ENCODE data around the gene NOXA1. TPM values are rescaled to one million over a fixed set of nuclear protein-coding genes. Genes with fewer than 3 reads are reported as not detected.

The NOXA1 gene
- total RNA-seq, 4 donors from 2014 or later, result 19.7 to 53.9 (median 40.8) TPM

DNA sequence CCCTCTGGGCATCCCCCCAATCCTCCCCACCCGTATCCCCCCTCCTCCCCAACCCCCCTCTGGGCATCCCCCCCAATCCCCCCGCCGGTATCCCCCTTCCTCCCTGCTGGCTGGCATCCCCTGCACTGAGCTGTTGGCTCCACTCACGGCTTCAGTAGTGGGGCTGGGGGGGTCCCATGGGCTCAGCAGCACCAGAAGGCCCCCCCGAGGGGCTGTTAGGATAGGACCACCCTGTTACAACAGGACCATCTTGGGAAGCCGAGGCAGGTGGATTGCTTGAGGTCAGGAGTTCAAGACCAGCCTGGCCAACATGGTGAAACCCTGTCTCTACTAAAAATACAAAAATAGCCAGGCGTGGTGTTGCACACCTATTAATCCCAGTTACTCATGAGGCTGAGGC, 42.6 kb upstream of the NOXA1 start:
- Histone ChIP-seq H3K36me3 (no peaks in the 10 kb centered on the region), H3K27me3 (no peaks in the 10 kb centered on the region), H3K9me3 (no peaks in the 10 kb centered on the region), H3K27ac (no peak overlapping the region), H3K4me1 (no peaks in the 10 kb centered on the region), H3K4me3 (no peak overlapping the region)
- TF ChIP-seq EP300 (IDR thresholded peaks at IDR 0.05; ENCODE audit: low read depth) (no peak), POLR2A (IDR thresholded peaks at IDR 0.05) (no peak)
- DNase-seq, result no peak
- intact Hi-C loops (cut with DNase I; ENCODE audit: low total_unique reads), result loop anchor here (5.0 kb wide), 1 partner anchor 712 kb away; no protein-coding TSS in a partner anchor
- WGBS, 2 donors (ENCODE audit: low coverage in 1 of 2), result 91% methylated on average over 4 of the region's 7 CpGs; no CpG with 5 or more reads in 1 of the 2 donors
- in situ Hi-C loops (cut with MboI; ENCODE audit: low pct_ligation_motif_present in 1 of 4, low pct_unique_long_range_greater_than_20kb in 1 of 4, low sequenced_read_pairs in 3 of 4), result no loop called here

DNA sequence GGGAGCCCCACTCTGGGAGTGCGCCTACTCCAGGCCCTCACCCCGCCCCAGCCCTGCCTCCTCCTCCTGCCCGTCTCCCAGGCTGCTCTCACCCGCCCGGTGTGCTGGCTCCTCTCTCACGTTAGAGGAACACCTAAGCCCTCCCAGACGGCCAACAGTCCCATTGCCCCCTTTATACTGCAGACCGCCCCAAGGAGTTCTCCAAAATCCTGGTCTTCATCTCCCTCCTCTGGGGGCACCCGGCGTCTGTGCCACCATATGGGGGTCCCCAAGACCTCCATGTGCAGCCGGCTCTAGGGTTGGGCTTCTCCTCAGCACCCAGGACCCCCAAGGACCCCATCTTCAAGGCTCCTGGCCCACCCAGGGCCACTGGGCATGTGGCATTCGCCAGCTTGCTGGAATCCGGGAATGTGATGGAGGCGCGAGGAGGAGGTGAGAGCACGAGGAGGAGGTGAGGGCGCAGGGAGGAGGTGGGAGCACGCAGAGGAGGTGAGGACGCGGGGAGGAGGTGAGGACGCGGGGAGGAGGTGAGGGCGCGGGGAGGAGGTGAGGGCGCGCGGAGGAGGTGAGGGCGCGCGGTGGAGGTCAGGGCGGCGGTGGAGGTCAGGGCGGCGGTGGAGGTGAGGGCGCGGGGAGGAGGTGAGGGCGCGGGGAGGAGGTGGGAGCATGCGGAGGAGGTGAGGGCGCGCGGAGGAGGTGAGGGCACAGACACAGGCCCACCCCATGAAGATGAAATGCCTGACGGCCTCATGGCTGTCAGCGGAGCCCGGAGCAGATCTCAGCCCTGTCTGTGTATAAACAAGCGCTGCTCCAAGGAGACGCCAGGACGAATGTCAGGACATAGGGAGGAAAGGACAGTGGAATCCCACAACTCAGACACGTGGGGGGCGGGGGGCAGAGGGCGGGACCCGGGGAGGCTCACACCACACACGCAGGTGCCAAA, 41.4 kb upstream of the NOXA1 start:
- in situ Hi-C loops (cut with MboI; ENCODE audit: low pct_ligation_motif_present in 1 of 4, low pct_unique_long_range_greater_than_20kb in 1 of 4, low sequenced_read_pairs in 3 of 4), result no loop called here
- Histone ChIP-seq H3K9me3 (no peaks in the 10 kb centered on the region), H3K4me3 (no peak overlapping the region), H3K27ac (no peak overlapping the region), H3K27me3 (no peaks in the 10 kb centered on the region), H3K4me1 (no peaks in the 10 kb centered on the region), H3K36me3 (no peaks in the 10 kb centered on the region)
- no peak for TF ChIP-seq POLR2AphosphoS5 (IDR thresholded peaks at IDR 0.05)
- no peak for TF ChIP-seq EP300 (IDR thresholded peaks at IDR 0.05; ENCODE audit: low read depth)
- TF ChIP-seq, protein P1, sequence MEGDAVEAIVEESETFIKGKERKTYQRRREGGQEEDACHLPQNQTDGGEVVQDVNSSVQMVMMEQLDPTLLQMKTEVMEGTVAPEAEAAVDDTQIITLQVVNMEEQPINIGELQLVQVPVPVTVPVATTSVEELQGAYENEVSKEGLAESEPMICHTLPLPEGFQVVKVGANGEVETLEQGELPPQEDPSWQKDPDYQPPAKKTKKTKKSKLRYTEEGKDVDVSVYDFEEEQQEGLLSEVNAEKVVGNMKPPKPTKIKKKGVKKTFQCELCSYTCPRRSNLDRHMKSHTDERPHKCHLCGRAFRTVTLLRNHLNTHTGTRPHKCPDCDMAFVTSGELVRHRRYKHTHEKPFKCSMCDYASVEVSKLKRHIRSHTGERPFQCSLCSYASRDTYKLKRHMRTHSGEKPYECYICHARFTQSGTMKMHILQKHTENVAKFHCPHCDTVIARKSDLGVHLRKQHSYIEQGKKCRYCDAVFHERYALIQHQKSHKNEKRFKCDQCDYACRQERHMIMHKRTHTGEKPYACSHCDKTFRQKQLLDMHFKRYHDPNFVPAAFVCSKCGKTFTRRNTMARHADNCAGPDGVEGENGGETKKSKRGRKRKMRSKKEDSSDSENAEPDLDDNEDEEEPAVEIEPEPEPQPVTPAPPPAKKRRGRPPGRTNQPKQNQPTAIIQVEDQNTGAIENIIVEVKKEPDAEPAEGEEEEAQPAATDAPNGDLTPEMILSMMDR (IDR thresholded peaks at IDR 0.05), result no peak
- TF ChIP-seq POLR2A (IDR thresholded peaks at IDR 0.05), result no peak
- intact Hi-C loops (cut with DNase I; ENCODE audit: low total_unique reads), result loop anchor here (5.0 kb wide), 1 partner anchor 711 kb away; no protein-coding TSS in a partner anchor
- no peak for DNase-seq
- 91% methylated on average over 17 to 53 of the region's 53 CpGs for WGBS, 2 donors (ENCODE audit: low coverage in 1 of 2)

DNA sequence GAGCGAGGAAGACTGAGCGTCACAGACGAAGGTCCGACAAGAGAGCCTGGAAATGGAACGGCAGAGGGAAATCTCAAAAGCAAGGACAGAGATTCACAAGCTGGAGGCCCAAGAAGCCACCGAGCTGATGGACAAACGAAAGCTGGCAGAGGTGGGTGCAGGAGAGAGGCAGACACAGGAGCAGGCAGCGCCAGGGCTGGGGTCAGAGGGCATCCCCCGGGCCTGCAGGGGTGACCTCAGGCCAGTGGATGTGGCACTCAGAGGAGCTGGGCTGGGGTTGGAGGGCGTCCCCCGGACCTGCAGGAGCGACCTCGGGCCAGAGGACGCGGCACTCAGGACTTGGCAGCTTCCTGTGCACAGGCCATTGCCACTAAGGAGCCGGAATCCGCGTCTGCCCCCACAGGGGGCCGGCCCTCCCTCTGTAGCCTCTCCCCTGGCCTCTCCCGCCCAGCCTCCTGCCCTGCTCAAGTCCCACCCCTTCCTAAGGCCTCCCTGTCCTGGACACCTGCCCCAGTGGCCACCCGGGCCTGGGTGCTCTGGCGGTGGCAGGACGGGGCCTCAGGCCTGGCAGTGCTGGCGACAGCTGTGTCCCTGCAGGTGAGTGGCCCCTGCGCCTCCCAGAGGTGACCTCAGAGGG, 40.6 kb upstream of the NOXA1 start:
- 86% methylated on average over 24 of the region's 25 CpGs; no CpG with 5 or more reads in 1 of the 2 donors for WGBS, 2 donors (ENCODE audit: low coverage in 1 of 2)
- Histone ChIP-seq H3K4me3 (no peak overlapping the region), H3K27ac (no peak overlapping the region), H3K36me3 (no peaks in the 10 kb centered on the region), H3K4me1 (no peaks in the 10 kb centered on the region), H3K27me3 (no peaks in the 10 kb centered on the region), H3K9me3 (no peaks in the 10 kb centered on the region)
- TF ChIP-seq POLR2A (IDR thresholded peaks at IDR 0.05) (no peak), POLR2AphosphoS5 (IDR thresholded peaks at IDR 0.05) (no peak), EP300 (IDR thresholded peaks at IDR 0.05; ENCODE audit: low read depth) (no peak)
- TF ChIP-seq, protein P1 (IDR thresholded peaks at IDR 0.05), result no peak
- in situ Hi-C loops (cut with MboI; ENCODE audit: low pct_ligation_motif_present in 1 of 4, low pct_unique_long_range_greater_than_20kb in 1 of 4, low sequenced_read_pairs in 3 of 4), result no loop called here
- no peak for DNase-seq
- intact Hi-C loops (cut with DNase I; ENCODE audit: low total_unique reads), result loop anchor here (5.0 kb wide), 1 partner anchor 710 kb away; no protein-coding TSS in a partner anchor

DNA sequence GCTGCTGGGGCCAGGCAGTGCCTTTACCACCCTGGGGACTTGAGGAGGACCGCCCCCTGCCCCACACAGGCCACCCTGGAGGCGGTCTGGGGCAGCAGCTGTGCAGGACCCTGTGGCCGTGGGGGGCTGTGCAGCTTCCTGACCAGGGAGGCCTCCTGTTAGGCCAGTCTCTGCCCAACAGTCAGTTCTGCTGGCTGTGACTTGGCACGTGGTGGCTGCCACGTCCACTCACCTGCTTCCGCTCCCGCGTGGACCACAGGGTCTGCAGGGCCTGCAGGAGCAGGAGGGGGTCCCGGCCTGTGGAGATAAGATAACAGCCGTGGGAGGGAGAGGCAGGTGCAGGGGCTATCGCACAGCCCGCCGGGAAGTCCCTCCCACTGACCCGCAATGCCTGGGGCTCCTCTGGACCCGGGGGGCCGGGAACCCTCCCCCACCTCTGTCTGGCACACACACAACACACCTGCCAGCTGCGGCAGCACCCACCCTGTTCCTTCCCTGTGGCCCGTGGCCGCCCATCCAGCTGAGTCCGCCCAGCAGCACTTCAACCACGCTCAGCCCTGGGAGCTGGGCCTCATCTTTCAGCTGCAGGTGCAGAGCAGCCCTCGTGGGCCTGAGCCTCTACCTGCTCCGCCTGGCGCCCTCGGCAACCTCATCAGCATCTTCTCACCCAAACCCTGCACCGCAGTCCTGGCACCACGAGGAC, 40.0 kb upstream of the NOXA1 start:
- Histone ChIP-seq H3K36me3 (no peaks in the 10 kb centered on the region), H3K27me3 (no peaks in the 10 kb centered on the region), H3K4me1 (no peaks in the 10 kb centered on the region), H3K4me3 (no peak overlapping the region), H3K9me3 (no peaks in the 10 kb centered on the region), H3K27ac (no peak overlapping the region)
- no peak for DNase-seq
- in situ Hi-C loops (cut with MboI; ENCODE audit: low pct_ligation_motif_present in 1 of 4, low pct_unique_long_range_greater_than_20kb in 1 of 4, low sequenced_read_pairs in 3 of 4) (no loop called here), intact Hi-C loops (cut with DNase I; ENCODE audit: low total_unique reads) (loop anchor here (5.0 kb wide), 1 partner anchor 709 kb away; no protein-coding TSS in a partner anchor)
- 71% methylated on average over 23 of the region's 27 CpGs; no CpG with 5 or more reads in 1 of the 2 donors for WGBS, 2 donors (ENCODE audit: low coverage in 1 of 2)
- TF ChIP-seq POLR2A (IDR thresholded peaks at IDR 0.05) (no peak), POLR2AphosphoS5 (IDR thresholded peaks at IDR 0.05) (no peak), EP300 (IDR thresholded peaks at IDR 0.05; ENCODE audit: low read depth) (no peak)
- TF ChIP-seq, protein P1 (IDR thresholded peaks at IDR 0.05), result no peak

Measured in transverse colon (tissue), 4 donors.